Tongue (tissue), 2 donors: ENCODE data around the gene MOB3B. TPM values are rescaled to one million over a fixed set of nuclear protein-coding genes. Genes with fewer than 3 reads are reported as not detected.

ENCODE experiments used
- DNase-seq: peaks from one replicate; pipeline ENCODE4 v3.0.0-alpha.2; 2015
- total RNA-seq: library from RNA; depleted of rRNA; stranded (reverse); fragments of >200 nt; gene quantifications from one replicate; pipeline ENCODE4 v1.2.3, GENCODE V29; 2014

The MOB3B gene
- 4.2 TPM for total RNA-seq

- peak; percentile 92 for DNase-seq
Measured at GRCh38 chr9:27529316-27530278, at the start of gene MOB3B. MOB3B (minus strand) TSS chr9:27529814; CDS start chr9:27455550, 74,264 bp downstream.

DNA sequence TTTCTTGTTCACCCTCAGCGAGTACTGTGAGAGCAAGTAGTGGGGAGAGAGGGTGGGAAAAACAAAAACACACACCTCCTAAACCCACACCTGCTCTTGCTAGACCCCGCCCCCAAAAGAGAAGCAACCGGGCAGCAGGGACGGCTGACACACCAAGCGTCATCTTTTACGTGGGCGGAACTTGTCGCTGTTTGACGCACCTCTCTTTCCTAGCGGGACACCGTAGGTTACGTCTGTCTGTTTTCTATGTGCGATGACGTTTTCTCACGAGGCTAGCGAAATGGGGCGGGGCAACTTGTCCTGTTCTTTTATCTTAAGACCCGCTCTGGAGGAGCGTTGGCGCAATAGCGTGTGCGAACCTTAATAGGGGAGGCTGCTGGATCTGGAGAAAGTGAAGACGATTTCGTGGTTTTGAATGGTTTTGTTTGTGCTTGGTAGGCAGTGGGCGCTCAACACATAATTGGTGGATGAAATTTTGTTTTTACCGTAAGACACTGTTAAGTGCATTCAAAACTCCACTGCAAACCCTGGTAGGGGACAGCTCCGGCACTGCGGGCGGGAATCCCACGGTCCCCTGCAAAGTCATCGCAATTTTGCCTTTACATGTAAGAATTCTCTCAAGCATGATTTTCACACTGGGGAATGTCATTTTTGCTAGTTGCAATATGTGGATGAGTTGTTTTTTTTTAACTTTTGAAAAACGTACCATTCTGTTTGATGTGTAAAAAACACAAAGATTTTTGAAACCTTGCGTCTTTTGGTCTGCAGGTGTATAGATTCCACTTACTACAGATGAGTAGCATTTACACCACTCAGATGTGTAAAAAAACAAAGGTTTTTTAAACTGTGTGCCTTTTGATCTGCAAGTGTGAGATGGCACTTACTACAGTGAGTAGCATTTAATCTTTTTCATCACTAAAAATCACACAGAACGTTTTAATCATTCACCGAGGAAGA is 44.3 kb upstream of the MOB3B start:
- peak; percentile 99 for DNase-seq

- DNase-seq: no peak
Measured at GRCh38 chr9:27572918-27573633, 43.5 kb upstream of the MOB3B start, which contains the start of gene C9orf72. C9orf72 (minus strand) TSS chr9:27573481; CDS start chr9:27567120, 6,361 bp downstream.

DNA sequence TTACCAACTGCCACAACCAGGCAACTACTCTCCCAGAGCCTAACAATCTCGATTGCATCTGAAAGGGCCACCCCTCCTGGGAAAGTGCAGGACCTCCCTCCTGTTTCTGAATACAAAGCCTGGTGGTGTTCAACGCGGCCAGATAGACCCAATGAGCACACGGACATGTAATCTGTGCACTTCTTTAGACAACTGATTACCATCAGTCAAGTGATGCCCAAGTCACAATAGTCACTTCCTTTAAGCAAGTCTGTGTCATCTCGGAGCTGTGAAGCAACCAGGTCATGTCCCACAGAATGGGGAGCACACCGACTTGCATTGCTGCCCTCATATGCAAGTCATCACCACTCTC is 42.9 kb upstream of the MOB3B start:
- DNase-seq: peak; percentile 74

- no peak for DNase-seq
Measured at GRCh38 chr9:27572061-27572460, 42.4 kb upstream of the MOB3B start.

GRCh38 chr9:27571011-27571410 is 41.4 kb upstream of the MOB3B start:
- no peak for DNase-seq

- DNase-seq: no peak
Measured at GRCh38 chr9:27569406-27569805, 39.8 kb upstream of the MOB3B start.

GRCh38 chr9:27566118-27566517 is 36.5 kb upstream of the MOB3B start:
- no peak for DNase-seq

- no peak for DNase-seq
Measured at GRCh38 chr9:27565696-27566095, 36.1 kb upstream of the MOB3B start.

DNA sequence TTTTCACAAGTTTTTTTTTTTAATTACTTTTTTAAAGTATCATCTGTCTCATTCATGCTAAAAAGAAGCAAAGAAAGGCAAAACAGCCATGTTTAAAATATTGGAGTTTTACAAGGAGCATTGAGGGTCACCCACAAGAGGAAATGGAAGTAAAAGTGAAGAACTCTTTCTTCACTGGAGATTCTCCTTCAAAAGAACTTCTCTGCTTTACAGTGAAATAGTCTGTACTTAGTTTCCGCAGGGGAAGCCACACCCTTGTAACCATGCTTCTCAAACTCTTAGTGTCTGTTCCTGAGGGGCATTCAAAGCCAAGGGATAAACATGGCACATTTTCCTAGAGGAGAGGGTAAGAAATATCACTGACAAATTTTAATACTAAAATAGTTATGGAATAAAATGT is 35.1 kb upstream of the MOB3B start:
- no peak for DNase-seq

- DNase-seq: no peak
Measured at GRCh38 chr9:27563738-27564430, 34.3 kb upstream of the MOB3B start.

DNA sequence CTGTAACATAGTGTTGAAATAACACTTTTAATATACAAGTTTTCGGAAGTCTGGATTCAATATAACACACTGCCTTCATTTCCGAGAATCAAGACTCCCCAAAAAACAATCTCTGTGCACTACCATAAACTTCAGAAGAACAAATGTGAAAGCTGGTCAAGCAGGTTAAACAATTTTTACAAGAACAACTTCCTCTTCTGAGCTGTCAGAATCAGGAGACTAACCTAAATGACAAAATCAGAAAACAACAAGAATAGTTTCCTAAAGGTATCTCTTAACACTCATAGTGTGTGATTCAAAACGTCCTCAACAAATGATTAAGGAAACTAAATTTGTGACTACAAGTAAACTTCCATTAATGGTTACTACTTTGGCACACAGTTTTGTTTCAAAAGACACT is 32.1 kb upstream of the MOB3B start:
- DNase-seq: no peak

DNA sequence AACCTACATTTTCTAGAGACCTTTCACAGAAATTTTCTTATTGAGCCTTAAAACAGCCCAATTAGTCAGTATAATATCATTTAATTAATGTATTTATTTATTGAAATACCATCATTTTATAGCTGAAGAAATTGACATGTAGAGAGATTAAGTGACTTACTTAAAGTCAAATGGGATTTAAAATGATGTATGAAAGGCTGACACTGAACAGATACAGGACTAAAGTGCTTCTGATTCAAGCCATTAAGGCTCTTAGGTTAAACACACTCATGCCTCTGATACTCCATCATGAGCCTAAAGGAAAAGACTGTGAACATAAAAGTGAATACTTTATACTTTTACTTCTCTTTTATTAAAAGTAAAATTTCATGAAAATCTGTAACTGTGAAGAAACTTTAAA is 30.8 kb upstream of the MOB3B start:
- no peak for DNase-seq

GRCh38 chr9:27558307-27558706 is 28.7 kb upstream of the MOB3B start:
- no peak for DNase-seq

DNA sequence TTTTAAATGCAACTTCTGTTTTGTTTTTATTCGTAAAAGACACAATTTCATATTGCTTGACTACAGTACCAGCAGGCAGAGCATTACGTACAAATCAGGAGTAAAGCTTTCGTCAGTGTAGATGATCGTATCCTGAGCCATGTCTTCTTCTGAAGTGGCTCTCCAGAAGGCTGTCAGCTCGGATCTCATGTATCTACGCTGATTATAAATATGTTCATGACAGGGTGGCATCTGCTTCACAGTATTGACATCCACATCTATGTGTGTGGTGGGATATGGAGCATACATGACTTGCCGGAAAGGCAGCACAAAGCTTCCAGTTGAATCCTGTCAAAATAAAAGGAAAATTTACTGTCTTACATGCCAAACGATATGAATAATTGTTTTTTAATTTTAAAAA is 26.9 kb upstream of the MOB3B start:
- DNase-seq: no peak

DNA sequence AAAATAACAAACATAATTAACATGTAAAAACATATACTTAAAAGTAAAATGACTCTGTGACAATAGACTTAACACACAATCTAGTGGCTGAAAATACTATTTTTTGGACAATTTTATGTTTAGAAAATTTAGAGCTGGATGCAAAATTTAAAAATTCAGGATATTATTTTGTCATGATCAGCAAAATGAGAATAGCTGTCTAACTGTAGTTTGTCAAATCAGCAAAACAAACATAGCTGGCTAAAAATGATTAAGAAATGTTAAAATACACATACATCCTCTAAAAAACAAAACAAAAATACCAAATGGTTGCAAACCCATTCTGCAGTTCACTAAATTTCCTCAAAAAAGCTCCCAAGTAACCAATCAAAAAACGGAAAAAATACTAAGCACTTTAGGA is 25.1 kb upstream of the MOB3B start:
- no peak for DNase-seq

DNA sequence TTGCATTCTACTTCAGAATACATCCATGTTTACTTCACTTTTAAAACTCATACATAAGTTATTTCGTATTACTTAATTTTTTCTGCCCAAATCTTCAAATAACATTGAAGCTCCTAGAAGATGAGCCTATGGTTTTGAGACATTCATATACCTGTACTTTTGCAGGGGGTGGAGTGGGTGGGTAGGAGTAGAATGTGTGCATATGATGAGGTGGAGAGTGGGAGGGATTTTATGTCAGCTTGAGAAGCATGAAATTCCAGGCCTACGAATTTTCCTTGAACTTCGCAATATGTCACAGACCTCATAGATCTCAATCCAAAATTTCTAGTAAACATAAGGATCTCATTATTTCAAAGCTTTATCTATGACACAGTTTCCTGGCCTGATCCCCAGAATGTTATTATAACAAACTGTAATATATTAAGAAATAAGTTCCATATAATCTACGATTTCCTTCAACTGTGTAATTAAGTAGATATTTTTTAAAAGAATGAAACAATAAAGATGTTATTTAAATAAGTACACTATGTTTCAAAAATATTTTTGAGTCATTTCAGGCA is 19.7 kb upstream of the MOB3B start:
- DNase-seq: peak; percentile 29

DNA sequence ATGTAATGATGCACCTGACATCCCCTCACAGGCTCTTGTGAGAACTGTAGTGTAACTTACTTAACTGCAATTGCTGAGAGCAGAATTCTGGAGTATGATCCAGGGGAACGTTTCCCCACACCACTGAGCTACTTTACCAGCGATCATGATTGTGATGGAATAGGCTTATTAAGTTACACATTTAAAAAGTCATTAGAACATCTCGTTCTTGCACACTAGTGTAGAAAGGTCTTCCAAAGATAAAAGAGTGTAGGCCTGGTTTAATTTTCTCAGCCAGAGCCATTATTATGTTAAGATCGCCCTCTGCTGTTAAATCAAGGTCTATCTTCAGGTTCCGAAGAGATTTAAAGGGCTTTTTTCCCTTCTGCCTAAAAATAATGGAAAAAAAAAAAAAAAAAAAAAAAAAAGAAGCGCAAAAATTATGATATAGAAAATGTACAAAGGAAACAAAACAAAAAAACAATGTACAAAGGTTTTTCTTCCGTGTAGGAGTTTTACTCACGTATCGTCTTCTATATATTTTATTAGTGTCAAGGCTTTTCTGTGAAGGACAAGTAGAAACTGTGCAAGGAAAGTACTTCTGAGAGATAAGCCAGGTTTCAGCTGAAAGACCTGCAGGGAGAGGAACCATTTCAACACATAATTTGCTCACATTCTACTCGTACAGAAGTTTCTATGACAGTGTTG is 18.6 kb upstream of the MOB3B start:
- DNase-seq: peak; percentile 72

- no peak for DNase-seq
Measured at GRCh38 chr9:27545471-27545870, 15.9 kb upstream of the MOB3B start.

- no peak for DNase-seq
Measured at GRCh38 chr9:27542508-27542907, 12.9 kb upstream of the MOB3B start.

GRCh38 chr9:27541740-27542139 is 12.1 kb upstream of the MOB3B start:
- no peak for DNase-seq
